Mesothelial cell of epicardium (in vitro differentiated cells): ENCODE measurements around the gene EDC3. TPM values are rescaled to one million over a fixed set of nuclear protein-coding genes. Genes with fewer than 3 reads are reported as not detected.

Source experiments
- DNase-seq, 2 experiments: peaks; one replicate each; pipeline ENCODE4 v3.0.0; 2021; ENCODE audit warnings: low spot score in 2 of 2; ENCODE audit not compliant: unreplicated experiment in 2 of 2
- H3K27ac Mint-ChIP-seq: 2 replicates; pipeline ENCODE4 v1.8.0; 2021; ENCODE audit warnings: mixed read lengths
- H3K27me3 Mint-ChIP-seq: 2 replicates; pipeline ENCODE4 v1.8.0; 2021; ENCODE audit warnings: low read depth, mixed read lengths
- H3K36me3 Mint-ChIP-seq: 2 replicates; pipeline ENCODE4 v1.8.0; 2021; ENCODE audit warnings: mixed read lengths
- H3K4me1 Mint-ChIP-seq: 2 replicates; pipeline ENCODE4 v1.8.0; 2021; ENCODE audit warnings: mixed read lengths
- H3K4me3 Mint-ChIP-seq: 2 replicates; pipeline ENCODE4 v1.8.0; 2021; ENCODE audit warnings: mild to moderate bottlenecking, moderate library complexity, mixed read lengths
- H3K9me3 Mint-ChIP-seq: 2 replicates; pipeline ENCODE4 v1.8.0; 2021; ENCODE audit warnings: mixed read lengths
- total RNA-seq: library from RNA; stranded (reverse); gene quantifications from 3 replicates; pipeline ENCODE4 v1.2.1, GENCODE V29; 2021
- TF ChIP-seq, protein P1 (sequence below): fragments of 200-600 bp; sonication (generic); IDR thresholded peaks from one replicate; pipeline ENCODE4 v1.5.0; 2021; ENCODE audit warnings: antibody characterized with exemption; ENCODE audit not compliant: unreplicated experiment

EDC3 gene
- total RNA-seq, 1 donor from 2014 or later = 69.5 TPM

DNA sequence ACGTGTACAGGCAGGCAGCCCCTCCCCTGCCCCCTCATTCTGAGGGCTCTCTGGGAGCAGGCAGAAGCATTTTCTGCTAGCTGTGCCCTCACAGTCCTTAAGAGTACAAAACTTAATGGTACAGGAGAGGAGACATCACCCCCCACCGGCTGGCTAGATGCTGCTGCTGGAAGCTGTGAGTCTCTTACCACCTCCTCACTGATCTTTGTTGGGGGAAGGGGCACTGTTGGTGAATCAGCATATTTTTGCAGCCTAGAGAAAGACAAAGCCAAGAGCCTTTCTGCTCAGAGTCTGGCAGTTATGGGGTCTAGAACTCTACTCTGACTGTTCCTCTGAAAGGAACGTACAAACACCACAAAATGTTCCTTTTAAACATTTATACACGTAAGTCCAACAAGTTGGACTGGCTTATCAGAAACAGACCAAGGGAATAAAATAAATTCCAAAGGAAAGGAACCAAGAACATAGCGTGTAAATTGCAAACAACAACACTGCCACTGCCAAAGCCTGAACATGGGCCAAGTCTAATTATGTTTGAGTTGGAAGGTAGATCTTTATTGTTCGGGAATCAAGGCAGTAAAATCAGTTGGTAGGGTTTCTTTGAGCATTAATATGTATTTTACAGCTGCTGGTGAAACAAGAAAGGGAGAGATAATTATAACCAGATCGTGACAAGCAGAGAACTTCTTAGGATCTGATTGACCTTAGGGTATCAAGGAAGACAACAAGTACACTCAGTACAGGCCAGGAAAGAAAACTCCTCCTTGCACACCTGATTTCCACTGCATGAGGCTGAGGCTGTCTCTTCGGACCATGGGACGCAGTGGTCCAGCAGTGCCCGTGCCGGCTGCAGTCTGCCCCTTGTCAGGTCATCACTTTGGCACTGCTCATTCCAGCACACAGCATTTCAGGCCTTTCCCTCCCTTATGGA is 52.8 kb downstream of the EDC3 start:
- DNase-seq = no peak
- peaks cover 45% of the 10 kb centered on the region for H3K4me1 Mint-ChIP-seq
- H3K4me3 Mint-ChIP-seq = no peak overlapping the region
- H3K9me3 Mint-ChIP-seq = no peaks in the 10 kb centered on the region
- no peaks in the 10 kb centered on the region for H3K27me3 Mint-ChIP-seq
- TF ChIP-seq, protein P1, sequence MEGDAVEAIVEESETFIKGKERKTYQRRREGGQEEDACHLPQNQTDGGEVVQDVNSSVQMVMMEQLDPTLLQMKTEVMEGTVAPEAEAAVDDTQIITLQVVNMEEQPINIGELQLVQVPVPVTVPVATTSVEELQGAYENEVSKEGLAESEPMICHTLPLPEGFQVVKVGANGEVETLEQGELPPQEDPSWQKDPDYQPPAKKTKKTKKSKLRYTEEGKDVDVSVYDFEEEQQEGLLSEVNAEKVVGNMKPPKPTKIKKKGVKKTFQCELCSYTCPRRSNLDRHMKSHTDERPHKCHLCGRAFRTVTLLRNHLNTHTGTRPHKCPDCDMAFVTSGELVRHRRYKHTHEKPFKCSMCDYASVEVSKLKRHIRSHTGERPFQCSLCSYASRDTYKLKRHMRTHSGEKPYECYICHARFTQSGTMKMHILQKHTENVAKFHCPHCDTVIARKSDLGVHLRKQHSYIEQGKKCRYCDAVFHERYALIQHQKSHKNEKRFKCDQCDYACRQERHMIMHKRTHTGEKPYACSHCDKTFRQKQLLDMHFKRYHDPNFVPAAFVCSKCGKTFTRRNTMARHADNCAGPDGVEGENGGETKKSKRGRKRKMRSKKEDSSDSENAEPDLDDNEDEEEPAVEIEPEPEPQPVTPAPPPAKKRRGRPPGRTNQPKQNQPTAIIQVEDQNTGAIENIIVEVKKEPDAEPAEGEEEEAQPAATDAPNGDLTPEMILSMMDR = no peak
- peaks cover 10% of the 10 kb centered on the region for H3K36me3 Mint-ChIP-seq
- H3K27ac Mint-ChIP-seq = peak overlapping the region; percentile 70

DNA sequence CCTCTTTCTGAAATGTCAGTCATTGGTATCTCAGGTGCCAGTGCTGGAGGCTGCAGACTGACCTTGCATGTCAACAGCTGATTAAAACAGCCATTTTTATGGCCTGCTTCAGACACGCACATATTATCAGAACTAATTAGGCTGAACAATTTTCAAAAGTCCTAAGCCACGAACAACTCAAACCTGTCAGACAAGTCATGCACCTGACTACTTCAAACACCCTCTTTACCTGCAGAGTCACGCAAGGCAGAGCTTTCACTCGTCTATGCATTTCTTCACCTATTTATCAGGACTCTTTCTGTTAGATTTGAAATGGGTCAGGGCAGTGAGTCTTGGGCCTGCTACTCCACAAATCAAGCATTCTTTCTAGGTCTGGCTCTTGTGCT is 53.5 kb downstream of the EDC3 start:
- Mint-ChIP-seq H3K4me3 (no peak overlapping the region), H3K27me3 (no peaks in the 10 kb centered on the region), H3K36me3 (peaks cover 14% of the 10 kb centered on the region), H3K4me1 (peaks cover 40% of the 10 kb centered on the region), H3K27ac (peak overlapping the region; percentile 70), H3K9me3 (no peaks in the 10 kb centered on the region)
- DNase-seq = no peak
- TF ChIP-seq, protein P1 = no peak

DNA sequence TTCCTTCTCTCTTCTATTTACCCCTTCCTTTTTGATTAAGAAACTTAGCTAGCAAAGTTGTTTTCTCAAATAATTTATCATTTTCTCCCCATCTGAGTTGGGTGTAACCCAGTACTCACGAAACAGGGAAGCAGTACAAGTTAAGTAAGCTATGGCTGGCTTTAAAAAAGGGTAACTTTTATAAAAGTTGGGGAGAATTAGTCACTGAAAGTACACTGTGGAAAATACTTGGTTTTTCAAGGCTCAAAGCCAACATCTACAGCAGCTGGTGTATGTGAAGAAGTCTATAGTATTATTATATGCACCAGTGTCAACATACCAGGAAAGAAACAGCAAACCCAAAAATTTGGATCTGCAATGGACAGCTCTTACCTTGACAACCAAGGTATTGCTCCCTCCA is 54.7 kb downstream of the EDC3 start:
- peaks cover 36% of the 10 kb centered on the region for H3K4me1 Mint-ChIP-seq
- H3K4me3 Mint-ChIP-seq = no peak overlapping the region
- H3K9me3 Mint-ChIP-seq = no peaks in the 10 kb centered on the region
- no peak overlapping the region for H3K27ac Mint-ChIP-seq
- no peaks in the 10 kb centered on the region for H3K27me3 Mint-ChIP-seq
- peaks cover 14% of the 10 kb centered on the region for H3K36me3 Mint-ChIP-seq
- TF ChIP-seq, protein P1 = no peak
- no peak for DNase-seq

DNA sequence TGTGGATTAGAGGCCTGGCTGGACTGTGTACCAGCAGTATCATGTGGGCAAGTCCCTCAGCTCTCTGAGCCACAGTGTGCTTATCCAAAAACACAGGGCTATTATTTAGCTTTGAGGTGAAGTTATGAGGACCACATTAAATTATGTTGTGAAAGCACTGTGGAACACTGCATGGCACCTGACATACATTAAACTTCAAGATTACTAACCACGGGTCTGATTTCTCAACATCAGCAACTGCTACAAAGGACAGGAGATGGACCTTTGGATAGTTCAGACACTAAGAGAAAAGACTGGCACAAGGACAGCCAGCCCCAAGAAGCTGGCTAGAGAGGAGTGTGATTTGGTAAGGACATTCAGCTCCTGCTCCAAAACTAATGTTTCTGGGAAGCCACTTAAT is 58.8 kb downstream of the EDC3 start:
- H3K9me3 Mint-ChIP-seq = no peaks in the 10 kb centered on the region
- TF ChIP-seq, protein P1 = no peak
- H3K36me3 Mint-ChIP-seq = peaks cover 19% of the 10 kb centered on the region
- H3K4me3 Mint-ChIP-seq = no peak overlapping the region
- no peak for DNase-seq
- no peaks in the 10 kb centered on the region for H3K27me3 Mint-ChIP-seq
- peaks cover 12% of the 10 kb centered on the region for H3K4me1 Mint-ChIP-seq
- no peak overlapping the region for H3K27ac Mint-ChIP-seq

DNA sequence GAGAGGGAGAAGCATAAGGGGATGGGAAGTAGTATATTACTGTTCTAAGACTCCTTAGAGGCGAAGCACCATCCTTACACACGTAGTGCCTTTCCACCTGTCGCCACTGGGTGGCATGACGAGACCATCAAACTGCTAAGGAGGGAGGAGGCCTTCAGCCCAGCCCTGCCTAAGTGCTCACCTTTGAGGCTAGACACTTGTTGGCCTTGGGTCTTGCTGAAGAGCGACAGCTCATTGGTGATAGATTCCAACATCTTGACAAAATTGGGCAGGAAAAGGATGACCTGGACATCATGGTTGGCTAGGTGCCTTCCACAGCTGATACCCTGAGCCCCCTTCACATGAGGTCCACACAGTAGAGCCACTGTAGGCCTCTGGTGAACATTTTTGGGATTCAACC is 60.6 kb downstream of the EDC3 start:
- H3K4me1 Mint-ChIP-seq = peaks cover 1% of the 10 kb centered on the region
- peak in 1 of 2 experiments; percentile 71 for DNase-seq
- H3K9me3 Mint-ChIP-seq = no peaks in the 10 kb centered on the region
- no peak overlapping the region for H3K27ac Mint-ChIP-seq
- no peak overlapping the region for H3K4me3 Mint-ChIP-seq
- H3K27me3 Mint-ChIP-seq = no peaks in the 10 kb centered on the region
- peaks cover 20% of the 10 kb centered on the region for H3K36me3 Mint-ChIP-seq
- TF ChIP-seq, protein P1 = peak; percentile 86
